Stimulated activated CD4-positive, alpha-beta T cell treated with anti-CD3 and anti-CD28 coated beads, Interleukin-12 subunit alpha, Interleukin-12 subunit beta, amount 100 ng/mL, for 4 hours (primary cell): ENCODE results near the gene SNRPB2.

Source experiments
- DNase-seq: peaks from one replicate; pipeline ENCODE4 v3.0.0-alpha.2; 2020

SNRPB2 gene

DNA sequence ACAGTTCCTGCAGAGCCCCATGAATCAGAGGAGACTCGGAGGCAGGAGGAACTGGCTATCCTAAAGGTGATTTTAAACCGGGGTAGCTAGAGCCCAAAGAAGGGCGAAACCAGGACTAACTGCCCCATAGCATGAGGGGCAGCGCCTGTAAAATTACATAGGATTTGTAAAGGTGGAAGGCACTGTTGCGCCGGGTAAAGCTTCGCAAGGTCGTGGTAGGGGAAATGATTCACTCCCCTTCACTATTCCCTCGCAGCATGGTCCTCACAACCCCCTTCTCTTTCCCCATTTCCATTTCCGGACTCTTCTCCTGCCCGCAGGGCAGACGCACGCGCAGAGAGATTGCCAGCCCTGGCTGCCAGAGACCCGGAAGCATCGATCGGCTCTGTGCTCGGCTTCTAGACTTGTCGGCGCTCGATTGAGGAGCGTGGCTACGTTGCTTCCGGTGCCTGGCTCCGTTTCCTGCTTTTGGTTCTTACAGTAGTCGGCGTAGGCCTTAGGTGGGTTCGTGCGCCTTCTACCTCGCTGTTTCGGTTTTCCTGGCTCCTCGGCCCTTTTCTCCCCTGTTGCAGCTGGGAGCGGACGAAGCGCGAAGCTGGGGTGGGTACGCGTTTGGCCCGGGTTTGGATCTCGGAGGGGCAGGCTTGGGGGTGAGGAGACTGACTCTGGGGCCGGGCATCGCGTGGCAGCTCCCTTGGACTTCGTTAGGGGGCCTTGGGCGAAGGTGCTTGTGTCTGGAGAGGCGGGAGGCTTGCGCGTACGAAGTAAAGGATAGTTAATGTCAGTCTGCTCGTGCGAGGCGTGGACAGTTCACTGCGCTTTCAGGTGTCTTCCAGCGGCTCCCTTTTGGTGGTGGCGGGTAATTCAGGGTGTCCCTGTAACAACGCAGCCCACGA is at the start of gene SNRPB2:
Gene SNRPB2 (plus strand): TSS at position 462 of the 896 bp plus-strand sequence. CDS start 1,677 bp downstream, outside the sequence.
- peak; percentile 85 for DNase-seq

DNA sequence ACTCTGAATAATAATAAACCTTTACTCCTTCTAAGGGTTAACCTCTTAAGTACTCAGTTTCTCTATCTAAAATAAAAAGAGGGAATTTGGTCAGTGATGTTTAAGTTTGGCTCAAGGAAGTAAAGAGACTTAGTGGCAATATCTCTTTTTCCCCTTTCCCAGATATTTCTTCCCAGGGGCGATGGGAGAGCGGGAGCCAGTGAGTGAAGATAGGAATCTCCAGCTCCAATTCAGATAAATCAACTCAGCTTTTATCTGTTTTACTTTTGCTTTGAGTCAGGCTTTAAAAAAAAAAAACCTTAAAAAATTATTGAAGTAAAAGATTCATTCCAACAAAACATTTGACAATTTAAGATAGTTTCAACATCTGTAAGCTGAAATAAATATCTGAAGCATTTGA is 45.4 kb upstream of the SNRPB2 start:
- DNase-seq, result no peak

DNA sequence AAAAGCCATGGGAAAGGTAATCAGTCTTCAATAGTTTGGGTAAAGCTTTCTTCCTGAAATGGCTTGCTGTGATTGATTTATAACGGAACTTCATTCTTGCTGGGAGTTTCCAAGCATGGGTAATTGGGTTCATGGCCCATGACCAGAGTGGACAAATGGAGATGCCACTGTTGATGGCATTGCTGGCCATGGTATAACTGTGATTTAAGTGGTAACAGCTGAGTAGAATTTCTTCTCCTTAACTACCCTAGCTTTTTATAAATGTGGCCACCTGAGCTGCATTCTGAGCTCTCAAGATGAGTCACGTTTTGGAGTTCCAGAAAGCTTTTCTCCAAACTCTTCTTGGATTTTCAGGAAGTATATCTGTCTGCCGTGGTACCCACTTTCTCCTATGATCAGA is 39.9 kb upstream of the SNRPB2 start:
- DNase-seq, result no peak

DNA sequence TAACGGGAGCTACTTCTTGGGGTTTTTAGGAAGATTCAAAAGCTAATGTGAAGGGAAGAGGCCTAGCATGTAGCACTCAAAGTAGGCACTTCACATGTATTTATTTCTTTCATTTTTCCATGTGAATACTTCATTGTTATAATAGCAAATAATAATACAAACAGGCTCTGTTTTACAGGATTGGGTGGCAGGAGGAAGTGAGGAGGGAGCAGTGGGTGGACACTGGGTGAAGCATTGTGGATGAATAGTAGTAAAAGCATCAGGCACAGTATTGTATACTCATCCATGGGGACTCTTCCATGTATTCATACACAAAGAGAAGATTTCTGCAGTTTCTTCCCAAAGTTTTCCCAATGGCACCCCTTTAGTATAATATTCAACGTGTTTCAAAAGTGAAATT is 38.4 kb upstream of the SNRPB2 start:
- no peak for DNase-seq

GRCh38 chr20:16692009-16692408 is 37.8 kb upstream of the SNRPB2 start:
- DNase-seq, result no peak

- no peak for DNase-seq
Observed at GRCh38 chr20:16692442-16692841, 37.4 kb upstream of the SNRPB2 start.

DNA sequence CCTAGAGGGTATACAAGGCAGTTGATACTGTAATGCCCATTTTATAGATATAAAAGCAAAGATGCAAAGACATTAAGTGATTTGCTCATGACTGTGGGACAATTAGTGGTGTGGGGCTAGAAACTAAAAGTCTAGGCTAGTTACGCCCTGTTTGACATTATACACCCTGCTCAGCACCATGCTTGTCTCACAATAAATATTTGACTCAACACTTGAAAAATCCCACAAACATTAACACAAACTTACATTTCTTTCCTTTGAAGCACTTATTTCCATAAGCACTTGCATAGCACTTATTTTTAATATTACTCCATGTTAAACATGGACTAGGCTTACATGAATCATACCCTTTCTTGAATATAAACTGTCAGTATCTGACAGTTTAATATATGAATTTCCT is 36.5 kb upstream of the SNRPB2 start:
- DNase-seq, result no peak

DNA sequence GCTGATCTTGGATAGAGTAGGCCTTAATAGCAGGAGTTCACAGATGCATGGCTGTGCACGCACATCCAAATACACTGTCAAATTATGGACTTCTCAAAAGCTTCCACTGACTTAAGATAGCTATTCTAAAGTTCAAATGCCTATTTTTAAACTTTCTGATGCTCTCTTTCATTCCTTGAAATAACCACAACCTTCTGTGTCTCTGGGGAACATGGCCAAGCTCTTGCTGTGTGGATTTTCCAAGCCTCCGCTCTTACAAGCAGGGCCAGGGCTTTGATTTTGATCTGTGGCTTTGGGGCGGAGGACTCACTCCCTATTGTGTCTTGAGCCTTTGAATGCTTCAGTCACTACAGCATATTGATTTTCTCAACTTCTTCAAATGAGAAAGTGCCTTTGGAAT is 35.7 kb upstream of the SNRPB2 start:
- DNase-seq, result no peak

GRCh38 chr20:16695628-16696027 is 34.2 kb upstream of the SNRPB2 start:
- no peak for DNase-seq

DNA sequence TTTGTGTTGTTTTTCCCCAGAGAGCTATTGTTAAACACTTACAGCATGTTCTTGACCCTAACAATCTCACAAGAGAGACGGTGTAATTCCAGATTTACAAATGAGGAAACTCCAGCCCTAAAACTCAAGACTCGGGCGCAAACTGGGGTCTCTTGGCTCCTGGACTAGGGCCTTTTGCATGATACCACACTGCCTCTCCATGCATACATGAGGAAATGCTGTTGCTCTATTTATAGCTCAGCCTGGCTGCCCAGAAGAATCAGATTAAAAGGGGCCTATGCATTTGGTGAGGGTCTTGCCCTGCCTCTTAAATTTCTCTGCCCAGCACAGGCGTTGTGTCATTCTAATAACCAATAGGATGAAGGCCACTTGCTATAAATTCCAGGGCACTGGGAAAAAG is 30.5 kb upstream of the SNRPB2 start:
- no peak for DNase-seq

DNA sequence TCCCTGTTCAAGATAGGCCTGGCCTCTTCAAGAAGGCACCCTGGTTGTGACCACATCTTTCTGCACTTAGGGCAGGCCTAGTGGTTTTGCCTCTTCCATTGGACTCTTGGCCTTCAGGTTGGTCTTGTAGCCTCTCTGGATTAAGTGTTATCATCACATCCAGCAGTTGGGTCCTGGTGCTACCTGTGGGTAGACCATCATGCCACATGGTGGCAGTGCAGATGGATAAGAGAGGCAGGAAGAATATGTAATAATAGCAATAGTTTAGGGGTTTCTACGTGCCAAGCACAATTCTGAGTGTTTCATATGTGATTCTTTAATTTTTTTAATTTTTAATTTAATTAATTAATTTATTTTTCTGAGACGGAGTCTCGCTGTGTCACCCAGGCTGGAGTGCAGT is 28.5 kb upstream of the SNRPB2 start:
- DNase-seq, result no peak

- DNase-seq, result no peak
Observed at GRCh38 chr20:16703570-16703969, 26.3 kb upstream of the SNRPB2 start.

DNA sequence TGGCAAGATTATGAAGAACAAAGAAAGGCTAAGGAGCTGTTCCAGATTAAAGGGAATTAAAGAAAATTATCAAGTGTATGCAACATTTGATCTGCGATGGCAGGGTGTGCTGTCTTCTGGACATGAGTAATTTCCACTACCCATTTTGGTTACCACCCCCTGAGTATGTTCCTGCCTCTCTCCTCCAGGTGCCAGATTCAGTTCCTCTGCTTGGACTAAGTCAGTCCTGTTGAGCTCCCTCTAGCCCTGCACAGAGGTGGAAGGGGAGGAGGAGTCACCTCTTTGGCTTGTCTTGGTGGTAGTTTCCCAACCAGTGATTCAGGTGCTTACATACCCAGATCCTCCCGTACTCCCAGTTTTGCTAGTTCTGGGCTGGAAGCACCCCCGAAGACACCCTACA is 22.2 kb upstream of the SNRPB2 start:
- DNase-seq, result no peak

GRCh38 chr20:16708602-16709001 is 21.2 kb upstream of the SNRPB2 start:
- DNase-seq, result no peak

GRCh38 chr20:16709017-16709416 is 20.8 kb upstream of the SNRPB2 start:
- DNase-seq, result no peak

GRCh38 chr20:16710781-16711180 is 19.0 kb upstream of the SNRPB2 start:
- no peak for DNase-seq

DNA sequence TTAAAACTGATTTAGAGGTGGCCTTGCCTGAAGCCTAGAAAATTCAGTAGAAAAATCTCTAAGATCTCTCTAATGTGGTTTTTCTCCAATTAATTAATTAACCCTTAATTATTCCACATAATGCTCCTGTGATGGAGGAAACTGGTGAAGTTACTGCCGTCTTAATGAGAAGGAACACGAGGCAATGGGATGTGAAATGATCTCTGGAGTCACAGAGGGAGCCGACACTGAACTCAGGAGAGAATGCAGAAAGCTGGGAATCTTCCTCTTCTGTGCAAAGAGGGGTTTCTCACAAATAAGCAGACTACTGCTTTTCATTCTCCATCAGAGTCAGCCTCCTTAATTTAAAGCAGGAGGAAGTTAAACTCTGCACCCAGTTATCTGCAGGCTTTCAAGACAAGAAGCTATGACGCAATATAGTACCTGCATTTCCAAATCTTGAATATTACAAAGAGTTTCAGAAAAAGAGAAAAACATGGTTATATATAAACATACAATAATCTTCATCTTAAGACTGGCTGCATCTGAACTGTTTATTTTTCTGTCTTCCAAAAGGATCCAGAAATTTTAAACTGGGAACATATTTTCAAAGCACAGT is 18.1 kb upstream of the SNRPB2 start:
- DNase-seq, result no peak

- DNase-seq, result no peak
Observed at GRCh38 chr20:16712511-16712947, 17.3 kb upstream of the SNRPB2 start.

DNA sequence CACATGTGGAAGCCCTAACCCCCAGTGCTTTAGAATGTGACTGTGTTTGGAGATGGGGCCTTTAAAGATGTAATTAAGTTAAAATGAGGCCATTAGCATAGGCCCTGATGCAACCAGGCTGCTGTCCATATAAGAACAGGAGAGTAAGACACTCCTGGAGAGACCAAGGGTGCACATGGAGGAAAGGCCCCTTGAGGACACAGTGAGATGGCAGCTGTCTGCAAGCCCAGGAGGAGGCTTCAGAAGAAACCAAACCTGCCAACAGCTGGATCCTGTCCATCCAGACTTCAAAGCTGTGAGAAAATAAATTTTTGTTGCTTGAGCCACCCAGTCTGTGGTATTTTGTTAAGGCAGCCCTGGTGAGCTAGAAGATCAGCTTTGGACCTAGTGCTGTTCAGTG is 16.8 kb upstream of the SNRPB2 start:
- no peak for DNase-seq

GRCh38 chr20:16714242-16714641 is 15.6 kb upstream of the SNRPB2 start:
- no peak for DNase-seq

DNA sequence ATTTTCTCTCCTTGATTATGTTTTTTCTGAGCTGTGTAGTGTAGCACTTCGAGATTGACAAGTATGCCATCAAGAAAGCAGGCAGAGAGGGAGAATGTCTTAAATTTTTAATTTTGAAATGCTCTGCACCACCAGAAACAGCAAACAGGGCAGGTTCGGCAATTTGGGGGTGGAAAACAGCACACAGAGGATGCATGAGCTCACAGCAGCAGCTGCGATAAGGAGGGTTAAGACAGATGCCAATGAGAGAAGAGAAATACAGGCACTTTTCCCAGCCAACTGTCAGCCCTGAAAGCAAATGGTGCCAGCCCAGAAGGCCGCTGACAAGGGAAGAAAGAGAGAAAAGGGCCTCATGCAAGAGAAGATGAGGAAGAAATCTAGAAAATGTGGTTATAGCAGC is 15.1 kb upstream of the SNRPB2 start:
- DNase-seq, result no peak

GRCh38 chr20:16719421-16719820 is 10.4 kb upstream of the SNRPB2 start:
- DNase-seq, result no peak

DNA sequence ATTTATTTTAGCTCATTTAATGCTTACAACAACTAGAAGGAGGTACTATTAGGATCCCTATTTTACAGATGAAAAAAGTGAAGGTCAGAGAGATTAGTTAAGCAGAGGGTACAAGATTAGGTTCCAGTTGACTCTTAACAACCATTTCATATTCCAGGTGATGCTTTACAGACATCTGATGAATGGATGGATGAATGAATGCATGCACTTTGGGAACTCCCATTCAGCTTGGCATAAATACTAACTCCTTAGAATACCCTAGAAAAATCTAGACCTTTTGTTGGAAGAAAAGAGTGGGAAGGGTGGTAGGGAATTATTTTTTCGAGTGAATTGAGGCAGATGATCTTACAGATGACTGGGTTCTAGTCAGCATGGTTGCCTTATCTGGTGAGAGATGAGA is 746 bp upstream of the SNRPB2 start:
- no peak for DNase-seq

- no peak for DNase-seq
Observed at GRCh38 chr20:16732506-16733152, 2.8 kb downstream of the SNRPB2 start.
